T-helper 9 cell (primary cell): ENCODE measurements around the gene PKNOX2.

Experiments
- DNase-seq: peaks from one replicate; pipeline ENCODE4 v3.0.0-alpha.2; 2020

The PKNOX2 gene

DNA sequence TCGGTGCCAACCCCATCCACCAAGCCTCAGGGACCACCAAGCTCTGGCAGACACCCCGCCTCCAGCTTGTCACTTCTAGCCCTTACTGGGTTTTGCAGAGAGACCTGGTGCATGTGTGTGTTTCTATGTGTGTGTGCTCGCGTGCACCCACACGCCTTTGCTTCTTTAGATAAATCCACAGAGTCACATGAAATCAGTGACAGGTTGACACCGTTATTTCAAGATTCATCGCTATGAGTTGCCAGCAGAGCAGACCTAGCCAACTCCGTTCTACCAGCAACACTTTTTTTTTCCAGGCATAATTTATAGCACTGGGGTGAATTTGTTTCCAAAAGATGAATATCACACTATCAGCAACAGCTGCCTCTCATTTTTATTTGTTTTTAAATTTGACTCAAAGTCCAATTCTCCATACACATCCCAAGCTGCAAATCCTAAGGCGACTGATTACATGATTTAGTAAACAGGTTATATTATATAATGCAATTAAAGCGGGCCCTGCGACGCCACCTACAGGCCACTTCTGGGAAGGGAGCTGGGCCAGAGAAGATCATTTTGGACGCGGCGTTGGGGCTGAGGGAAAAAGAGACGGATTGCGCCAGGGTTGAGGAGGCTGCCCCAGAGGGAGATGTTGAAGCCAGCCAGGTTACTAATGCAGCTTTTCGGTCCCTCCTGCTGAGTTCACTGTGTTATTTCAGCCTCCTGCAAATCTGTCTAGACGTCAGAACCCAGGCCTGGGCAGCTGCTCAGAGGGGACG is 181.0 kb downstream of the PKNOX2 start:
- DNase-seq: peak; percentile 31

- DNase-seq: no peak
Observed at GRCh38 chr11:125346179-125346530, 181.6 kb downstream of the PKNOX2 start.

- no peak for DNase-seq
Observed at GRCh38 chr11:125346565-125347260, 182.2 kb downstream of the PKNOX2 start.

GRCh38 chr11:125347261-125347585 is 182.7 kb downstream of the PKNOX2 start:
- no peak for DNase-seq

- DNase-seq: no peak
Observed at GRCh38 chr11:125348141-125348651, 183.6 kb downstream of the PKNOX2 start.

DNA sequence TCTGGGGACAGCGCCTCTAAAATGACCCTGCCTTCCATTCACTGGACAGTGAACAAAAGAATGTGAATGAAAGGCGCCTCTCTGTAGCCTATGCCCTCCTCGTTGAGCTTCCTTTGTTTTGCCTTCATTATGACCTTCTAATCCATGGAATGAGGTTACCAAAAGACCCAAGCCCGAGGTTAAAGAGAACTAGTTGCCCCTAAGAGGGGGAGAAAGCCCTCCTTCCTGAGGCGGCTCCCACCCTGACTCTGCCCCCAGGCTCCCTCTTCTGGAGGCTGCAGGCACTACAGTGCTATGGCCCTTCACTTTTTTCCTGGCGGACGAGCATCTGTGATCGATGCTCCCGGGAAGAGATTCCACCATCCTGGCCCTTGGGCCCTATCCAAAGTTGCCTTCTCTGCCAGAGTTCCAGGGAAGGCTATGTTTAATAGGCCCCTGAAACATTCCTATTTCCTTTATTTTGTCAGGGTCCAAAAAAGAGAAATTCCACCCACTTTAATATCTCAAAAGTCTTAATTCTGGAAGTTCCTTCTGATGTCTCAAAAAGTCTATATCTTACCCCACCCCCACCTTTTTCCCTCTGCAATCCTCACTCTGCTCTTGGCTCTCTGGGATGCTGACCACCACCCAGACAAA is 184.2 kb downstream of the PKNOX2 start:
- peak; percentile 9 for DNase-seq

- no peak for DNase-seq
Observed at GRCh38 chr11:125350206-125351032, 185.9 kb downstream of the PKNOX2 start.

DNA sequence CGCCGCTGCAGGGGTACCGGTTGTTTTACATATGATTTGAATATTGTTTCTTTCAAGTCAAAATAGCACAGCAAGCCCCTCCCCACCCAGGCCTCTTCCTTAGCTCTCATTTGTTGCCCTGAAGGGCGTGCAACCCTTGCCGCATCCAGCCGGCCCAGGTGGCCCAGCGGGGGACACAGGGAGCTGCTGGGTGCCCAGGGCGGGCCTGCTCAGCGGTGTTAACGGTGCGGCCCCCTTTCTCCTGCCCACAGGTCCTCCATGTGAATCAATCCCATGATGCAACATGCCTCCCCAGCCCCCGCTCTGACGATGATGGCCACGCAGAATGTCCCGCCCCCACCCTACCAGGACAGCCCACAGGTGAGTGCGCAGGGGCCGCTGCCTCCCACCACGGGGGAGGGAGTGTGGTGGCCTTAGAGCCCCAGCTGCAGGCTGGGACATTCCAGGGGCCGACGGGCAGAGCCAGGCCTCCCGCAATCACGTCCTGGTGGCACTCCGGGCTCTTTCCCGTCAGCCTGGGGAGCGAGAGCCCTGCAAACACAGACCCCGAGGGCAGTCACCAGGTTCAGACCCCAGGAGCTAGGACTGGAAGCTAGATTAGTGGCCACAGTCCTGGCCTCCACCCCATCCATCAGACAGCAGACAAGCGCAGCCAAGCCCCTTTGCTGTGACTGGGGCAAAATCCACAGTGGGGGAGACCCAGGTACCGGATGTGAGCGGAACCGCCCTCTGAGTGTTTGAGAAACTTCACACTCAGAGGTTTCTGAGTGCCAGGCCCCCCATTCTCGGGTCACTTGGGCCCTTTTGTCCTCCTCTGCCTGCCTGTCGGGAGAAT is 186.7 kb downstream of the PKNOX2 start:
- no peak for DNase-seq

- DNase-seq: no peak
Observed at GRCh38 chr11:125351868-125352250, 187.3 kb downstream of the PKNOX2 start.

DNA sequence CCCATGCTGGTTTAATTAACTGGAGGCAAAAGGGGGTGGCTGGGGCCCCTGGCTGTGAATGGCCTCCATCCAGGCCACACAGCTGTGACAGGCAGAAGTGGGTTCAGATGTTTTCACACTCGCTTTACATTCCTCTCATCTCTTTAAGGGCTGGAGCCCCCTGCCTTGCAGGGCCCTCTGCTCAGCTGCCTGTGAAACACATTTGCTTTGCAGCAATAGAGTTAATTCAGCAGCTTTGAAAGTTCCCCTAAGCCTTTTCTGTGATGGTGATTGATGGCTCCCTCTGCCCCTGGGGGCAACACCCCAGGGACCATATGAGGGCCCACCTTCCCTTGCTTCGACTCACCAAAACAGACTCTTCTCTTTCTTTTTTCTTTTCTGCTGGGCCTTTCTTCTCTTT is 192.2 kb downstream of the PKNOX2 start:
- DNase-seq: no peak

DNA sequence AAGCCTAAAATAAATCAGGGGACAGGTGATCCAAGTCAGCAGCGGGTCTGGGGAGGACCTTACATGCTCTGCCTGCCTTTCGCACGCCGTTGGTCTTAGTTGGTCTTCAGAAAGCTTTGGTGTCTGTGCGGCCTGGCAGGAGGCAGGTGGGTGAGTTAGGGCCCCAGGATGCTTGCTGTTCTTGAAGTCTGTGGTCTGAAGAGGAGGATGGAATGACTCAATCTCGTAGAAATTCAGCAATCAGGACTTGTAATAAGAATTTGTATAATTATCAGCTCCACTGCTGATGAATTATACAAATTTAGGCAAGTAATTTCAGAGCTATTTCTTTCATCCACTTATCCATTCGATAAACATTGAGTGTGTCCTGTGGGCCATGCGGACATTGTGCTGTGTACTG is 193.0 kb downstream of the PKNOX2 start:
- no peak for DNase-seq

DNA sequence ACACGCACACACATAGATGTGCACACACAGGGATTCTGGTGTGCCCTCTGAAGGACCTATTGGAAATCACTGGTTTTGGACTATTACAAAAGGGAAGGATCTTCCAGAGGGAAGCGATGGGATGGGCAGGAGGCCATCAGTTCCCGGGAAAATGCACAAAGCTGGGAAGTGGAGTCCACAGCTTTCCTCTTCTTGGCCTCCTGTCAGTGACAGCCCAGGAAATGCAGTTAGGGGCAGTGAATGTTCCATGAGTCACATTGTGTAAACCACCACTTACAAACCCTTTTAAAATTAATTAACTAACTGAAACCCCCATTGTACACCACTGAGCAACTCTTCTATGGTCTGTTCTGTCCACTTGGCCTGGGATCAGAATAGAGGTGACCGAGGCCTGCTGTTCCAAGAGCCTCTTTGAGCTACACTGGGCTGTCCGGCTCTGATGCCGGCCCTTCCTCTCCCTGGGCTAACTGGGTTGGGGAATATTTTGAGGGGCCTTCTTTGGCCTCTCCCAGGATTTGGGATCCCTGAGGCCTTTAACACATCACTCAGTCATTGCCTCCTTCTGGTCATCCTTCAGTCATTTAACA is 193.8 kb downstream of the PKNOX2 start:
- DNase-seq: no peak

GRCh38 chr11:125359130-125359529 is 194.6 kb downstream of the PKNOX2 start:
- DNase-seq: no peak

- no peak for DNase-seq
Observed at GRCh38 chr11:125360066-125360465, 195.5 kb downstream of the PKNOX2 start.

DNA sequence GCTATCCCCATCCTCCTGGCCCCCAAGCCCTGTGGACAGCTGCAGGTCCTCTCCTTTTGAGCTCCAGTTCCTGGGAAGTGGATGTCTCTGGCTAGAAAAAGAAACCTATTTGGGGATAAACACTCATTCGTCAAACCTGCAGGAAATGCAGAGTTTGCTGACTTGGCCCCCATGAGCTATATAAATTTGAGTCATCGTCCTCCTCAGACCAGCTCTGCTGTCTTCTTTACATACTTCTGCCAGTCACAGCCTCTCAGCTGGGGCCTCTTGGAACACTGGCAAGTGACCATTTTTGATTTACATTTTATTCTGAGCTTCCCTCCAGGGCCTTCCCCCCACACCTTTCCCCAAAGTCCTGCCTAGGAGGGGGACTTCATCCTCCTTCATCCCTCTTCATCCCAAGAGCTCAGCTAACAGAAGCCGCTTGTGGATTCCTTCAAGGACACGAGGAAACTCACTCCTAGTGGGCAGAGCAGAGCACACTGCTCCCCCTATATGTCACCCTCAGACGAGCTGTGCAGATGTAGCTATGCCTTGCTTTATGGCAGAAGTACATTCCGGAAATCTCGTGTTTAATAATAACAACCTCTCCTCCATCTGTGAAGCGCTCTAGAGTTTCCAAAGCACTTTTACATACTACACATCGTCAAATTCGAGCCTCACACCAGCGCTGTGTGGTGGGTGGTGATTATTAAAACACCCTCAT is 199.7 kb downstream of the PKNOX2 start:
- DNase-seq: no peak

- DNase-seq: no peak
Observed at GRCh38 chr11:125365196-125365931, 200.8 kb downstream of the PKNOX2 start.

DNA sequence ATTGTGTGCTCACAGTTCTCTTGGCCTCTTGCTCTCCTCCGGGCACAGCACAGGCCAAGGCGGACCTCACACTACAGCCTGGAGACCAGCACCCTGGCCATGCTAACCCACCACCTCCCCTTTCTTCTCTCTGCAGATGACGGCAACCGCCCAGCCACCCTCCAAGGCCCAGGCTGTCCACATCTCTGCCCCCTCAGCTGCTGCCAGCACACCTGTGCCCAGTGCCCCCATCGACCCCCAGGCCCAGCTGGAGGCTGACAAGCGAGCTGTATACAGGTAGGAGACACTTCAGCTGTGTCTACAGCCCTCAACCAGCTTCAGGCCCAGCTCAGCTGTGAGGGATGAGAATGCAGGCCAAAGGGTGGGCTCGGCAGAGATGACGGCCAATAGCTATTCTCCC is 203.2 kb downstream of the PKNOX2 start:
- no peak for DNase-seq

DNA sequence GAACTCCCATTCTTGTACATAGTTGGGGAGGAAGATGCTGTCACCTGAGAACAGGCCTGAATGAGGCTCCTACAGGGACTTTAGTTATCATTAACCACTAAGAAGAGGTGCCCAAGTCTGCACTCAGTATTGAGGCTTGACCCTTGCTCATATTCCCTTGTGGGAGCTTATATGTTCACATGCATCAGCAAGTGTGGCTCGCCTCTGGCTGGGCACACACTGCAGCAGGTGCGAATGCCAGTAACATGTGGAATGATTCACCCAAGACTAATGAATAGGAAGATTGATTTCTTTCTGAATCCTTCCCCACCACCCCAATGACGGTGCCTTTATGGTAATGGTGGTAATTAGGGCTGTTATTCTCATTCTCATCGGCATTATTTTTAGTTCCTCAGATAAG is 204.2 kb downstream of the PKNOX2 start:
- DNase-seq: no peak

DNA sequence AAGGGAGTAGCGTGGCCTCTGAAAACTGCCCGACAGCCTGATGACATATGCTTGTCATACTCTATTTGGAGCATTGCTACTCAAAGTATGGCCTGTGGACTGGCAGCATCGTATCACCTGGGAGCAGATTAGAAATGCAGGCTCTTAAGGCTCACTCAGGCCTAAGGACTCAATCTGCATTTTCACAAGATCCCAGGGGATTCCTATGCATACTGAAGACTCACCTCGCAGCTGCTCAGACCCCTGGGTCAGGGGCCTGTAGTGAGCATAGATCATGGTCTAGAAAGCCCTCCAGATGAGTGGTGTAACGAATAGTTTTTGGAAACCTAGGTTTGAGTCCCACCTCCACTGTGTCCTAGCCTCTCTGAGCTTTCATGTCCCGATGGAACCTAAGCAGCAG is 205.3 kb downstream of the PKNOX2 start:
- DNase-seq: no peak
